GM12878 (cell line): ENCODE data around the gene SLC2A8. TPM values are rescaled to one million over a fixed set of nuclear protein-coding genes. Genes with fewer than 3 reads are reported as not detected.
A peak's percentile ranks its signal among the peaks of the same experiment; 100 is the strongest.

Experiments
- ATAC-seq: fragments of 200-7000 bp; cut with Tn5 transposase; 3 replicates; pipeline ENCODE4 v1.9.1; 2020; ENCODE audit warnings: mild to moderate bottlenecking, moderate library complexity
- BruUV-seq: library from RNA; stranded (reverse); fragments of 400-500 nt; replicated peaks from 2 replicates; lab custom pipeline; 2021; lab: Mats Ljungman, UMichigan
- CTCF ChIA-PET: fragments of 300-600 bp; sonication (Branson Sonifier 250); formaldehyde crosslinking; extraction: SDS; loops from one replicate; lab custom pipeline; 2021; ENCODE audit warnings: inconsistent platforms; lab: Yijun Ruan, JAX
- POLR2A ChIA-PET: fragments of 350-600 bp; formaldehyde crosslinking; extraction: SDS; loops from one replicate; lab custom pipeline; 2021; ENCODE audit warnings: inconsistent platforms; lab: Charles Lee
- RAD21 ChIA-PET: fragments of 300-600 bp; sonication (Branson Sonifier 250); formaldehyde crosslinking; loops from one replicate; lab custom pipeline; 2023; ENCODE audit warnings: antibody characterized with exemption; ENCODE audit not compliant: unreplicated experiment; lab: Charles Lee
- SMC1A ChIA-PET: fragments of 300-600 bp; sonication (Branson Sonifier 250); formaldehyde crosslinking; loops from one replicate; lab custom pipeline; 2023; ENCODE audit not compliant: unreplicated experiment, uncharacterized antibody; lab: Charles Lee
- DNase-seq: peaks from one replicate; pipeline ENCODE4 v3.0.0-alpha.2; 2011; ENCODE audit warnings: low read depth, low spot score
- FAIRE-seq: peaks from 3 replicates; lab custom pipeline; 2011; peaks lifted over from hg19 to GRCh38; lab: Jason Lieb, UNC
- H2AFZ ChIP-seq: 2 replicates; pipeline ENCODE4 v1.6.0; 2011; ENCODE audit warnings: low read depth, low read length, control low read depth; ENCODE audit not compliant: control insufficient read depth
- H3K27ac ChIP-seq: 2 replicates; pipeline ENCODE4 v1.5.1; 2011; ENCODE audit warnings: control low read depth; ENCODE audit not compliant: control insufficient read depth, insufficient read depth
- H3K27me3 ChIP-seq, 2 experiments: replicated peaks in 1 of 2; 2 replicates each; pipeline versions ENCODE4 v1.6.0 to v1.6.1; 2011; ENCODE audit warnings: low read length in 1 of 2; ENCODE audit not compliant: control insufficient read depth in 2 of 2, insufficient read depth in 2 of 2
- H3K36me3 ChIP-seq, 2 experiments: 2 replicates each; pipeline ENCODE4 v1.5.1; 2011; ENCODE audit warnings: low read length in 1 of 2; ENCODE audit not compliant: control insufficient read depth in 2 of 2, insufficient read depth in 2 of 2
- H3K4me1 ChIP-seq: 2 replicates; pipeline ENCODE4 v1.6.1; 2011; ENCODE audit warnings: mild to moderate bottlenecking, low read length, moderate library complexity, mixed read lengths; ENCODE audit not compliant: control insufficient read depth, insufficient read depth
- H3K4me2 ChIP-seq: 2 replicates; pipeline ENCODE4 v1.6.0; 2011; ENCODE audit warnings: control low read depth; ENCODE audit not compliant: control insufficient read depth, insufficient read depth
- H3K4me3 ChIP-seq: fragments of 200-600 bp; sonication (generic); 2 replicates; pipeline ENCODE4 v1.5.1; 2016
- H3K79me2 ChIP-seq: 2 replicates; pipeline ENCODE4 v1.6.0; 2011; ENCODE audit warnings: low read length; ENCODE audit not compliant: control insufficient read depth, insufficient read depth
- H3K9ac ChIP-seq: 2 replicates; pipeline ENCODE4 v1.8.0; 2011; ENCODE audit warnings: low read length, control low read depth, mixed read lengths; ENCODE audit not compliant: control insufficient read depth, insufficient read depth
- H3K9me3 ChIP-seq: replicated peaks from 3 replicates; pipeline ENCODE4 v1.5.1; 2011; ENCODE audit warnings: mild to moderate bottlenecking, low read length; ENCODE audit not compliant: control insufficient read depth, insufficient read depth
- H4K20me1 ChIP-seq: 2 replicates; pipeline ENCODE4 v1.6.0; 2011; ENCODE audit not compliant: control insufficient read depth, insufficient read depth
- BHLHE40 ChIP-seq, 2 experiments: fragments of 450-650 bp in 1 of 2; IDR thresholded peaks; 2 replicates each; pipeline ENCODE4 v1.6.1; 2011 to 2017; ENCODE audit warnings: low read depth in 2 of 2, borderline replicate concordance in 1 of 2, improper control_type of control experiment in 1 of 2, low read length in 1 of 2, mild to moderate bottlenecking in 1 of 2
- EED ChIP-seq: sonication (generic); IDR thresholded peaks from 2 replicates; pipeline ENCODE4 v1.6.1; 2016; ENCODE audit warnings: antibody characterized with exemption, low read depth
- ELK1 ChIP-seq: IDR thresholded peaks from 2 replicates; pipeline ENCODE4 v1.6.1; 2012; ENCODE audit warnings: low read depth, low read length, improper control_type of control experiment
- ESRRA ChIP-seq: IDR thresholded peaks from 2 replicates; pipeline ENCODE4 v1.6.1; 2012; ENCODE audit warnings: mild to moderate bottlenecking, low read length, improper control_type of control experiment
- EZH2 ChIP-seq: IDR thresholded peaks from 2 replicates; pipeline ENCODE4 v1.6.1; 2012; ENCODE audit warnings: low read depth, mild to moderate bottlenecking, control low read depth, inconsistent platforms, low read length, borderline replicate concordance; ENCODE audit not compliant: control insufficient read depth
- GABPA ChIP-seq: IDR thresholded peaks from 2 replicates; pipeline ENCODE4 v1.6.1; 2014; ENCODE audit warnings: antibody characterized with exemption, low read depth, mild to moderate bottlenecking, inconsistent platforms
- IRF5 ChIP-seq: fragments of 450-650 bp; IDR thresholded peaks from 2 replicates; pipeline ENCODE4 v1.6.1; 2017; ENCODE audit warnings: borderline replicate concordance
- NRF1 ChIP-seq: conservative IDR thresholded peaks from 2 replicates; pipeline ENCODE4 v1.6.1; 2011; ENCODE audit warnings: mild to moderate bottlenecking, low read depth, low read length, improper control_type of control experiment
- PML ChIP-seq: IDR thresholded peaks from 2 replicates; pipeline ENCODE4 v1.6.1; 2012; ENCODE audit warnings: low read length, inconsistent platforms
- RBBP5 ChIP-seq: fragments of 200-600 bp; sonication (generic); conservative IDR thresholded peaks from 2 replicates; pipeline ENCODE4 v1.6.1; 2016
- ZNF207 ChIP-seq: fragments of 450-650 bp; IDR thresholded peaks from 2 replicates; pipeline ENCODE4 v1.6.1; 2014; ENCODE audit warnings: antibody characterized with exemption, mild to moderate bottlenecking, borderline replicate concordance
- WGBS: methylation state at CpG from one replicate; pipeline ENCODE4 v1.1.6; 2016; ENCODE audit warnings: low lambda C conversion rate; ENCODE audit not compliant: insufficient replicate concordance, insufficient coverage; ENCODE audit errors: missing lambda C conversion rate; 5-methylcytosine and 5-hydroxymethylcytosine counted together
- in situ Hi-C: fragments of 300-500 bp; cut with MboI; formaldehyde crosslinking; loops from 9 replicates; pipeline ENCODE4 v1.14.3; 2018; ENCODE audit warnings: mixed read lengths
- intact Hi-C: fragments of 100-400 bp; cut with micrococcal nuclease; formaldehyde crosslinking; loops from one replicate; pipeline ENCODE4 v1.14.2; 2022; ENCODE audit not compliant: unreplicated experiment
- polyA plus RNA-seq, 11 experiments: library from polyadenylated mRNA; depleted of rRNA in 4 of 11; unstranded in 6 of 11; stranded (reverse) in 5 of 11; fragments of >200 nt; fragmentation: Nextera tagmentation in 4 of 11; fragmentation: Illumina TruSeq in 1 of 11; extraction: Ambion mirVana in 4 of 11; extraction: Trizol in 1 of 11; gene quantifications; 1 replicate in 1 of 11; 2 replicates in 10 of 11; pipeline versions ENCODE4 v1.2.1 to v1.2.3, GENCODE V29; 2011 to 2016; ENCODE audit warnings: inconsistent platforms in 2 of 11, missing spikeins in 2 of 11, low read depth in 1 of 11
- total RNA-seq, 4 experiments: library from RNA; depleted of rRNA in 3 of 4; stranded (reverse); fragments of >200 nt in 3 of 4; fragmentation: Illumina TruSeq in 1 of 4; extraction: Trizol in 1 of 4; gene quantifications; 2 replicates each; pipeline versions ENCODE4 v1.2.1 to v1.2.3, GENCODE V29; 2013 to 2021
- TF ChIP-seq, protein P1 (sequence below): IDR thresholded peaks from 2 replicates; pipeline ENCODE4 v1.6.1; 2011; ENCODE audit warnings: low read depth, low read length, improper control_type of control experiment, borderline replicate concordance
- TF ChIP-seq, protein P2 (sequence below): fragments of 150-350 bp; IDR thresholded peaks from 2 replicates; pipeline ENCODE4 v1.6.1; 2014; ENCODE audit warnings: mild to moderate bottlenecking, low read depth, low read length

SLC2A8 gene
- total and polyA plus RNA-seq, 10 of the 15 experiments (the other 5 are each of a cell fraction or from before 2014, with no cell fraction given), result 0.31 to 22.7 (median 10.0) TPM

- ChIA-PET CTCF (interaction anchor here (0.8 to 1.8 kb wide), 4 partner anchors 33 to 207 kb away, joined by 3 to 6 read pairs (median 4); no protein-coding TSS in a partner anchor), RAD21 (interaction anchor here (1.2 kb wide), 1 partner anchor 26 kb away, joined by 3 read pairs; no protein-coding TSS in a partner anchor), SMC1A (interaction anchor here (1.2 to 2.0 kb wide), 4 partner anchors 25 to 482 kb away, joined by 3 to 4 read pairs (median 4); partner anchors contain the start of gene SLC2A8), POLR2A (interaction anchor here (1.2 to 2.8 kb wide), 2 partner anchors 25 to 29 kb away, joined by 5 to 26 read pairs; partner anchors contain the start of genes LRSAM1, RPL12 and SLC2A8)
- no peak overlapping the region for H3K27ac ChIP-seq
- FAIRE-seq (no peak), ATAC-seq (no peak), DNase-seq (no peak)
- 0 out of 2 replicates have a peak overlapping the region, but pooled peaks have one; percentile 90 for H3K4me3 ChIP-seq
- intact Hi-C loops, result loop anchor here (5.0 to 10.0 kb wide), 2 partner anchors 110 to 477 kb away; no protein-coding TSS in a partner anchor
- no peaks in the 10 kb centered on the region for H3K9me3 ChIP-seq
- in situ Hi-C loops, result no loop called here
- BruUV-seq, result no TSS peak
- H3K27me3 ChIP-seq, result no peaks in the 10 kb centered on the region
- H4K20me1 ChIP-seq, result no peaks in the 10 kb centered on the region
- H3K4me1 ChIP-seq, result peaks cover 13% of the 10 kb centered on the region
- TF ChIP-seq BHLHE40 (IDR thresholded peaks at IDR 0.05; ENCODE audit: borderline replicate concordance in 1 of 2, low read depth in 2 of 2, low read length in 1 of 2) (no peak), EZH2 (no peak), ESRRA (no peak), GABPA (no peak), ELK1 (no peak), ZNF207 (no peak), PML (no peak), EED (no peak), NRF1 (no peak), RBBP5 (no peak), IRF5 (no peak)
- TF ChIP-seq, protein P1, sequence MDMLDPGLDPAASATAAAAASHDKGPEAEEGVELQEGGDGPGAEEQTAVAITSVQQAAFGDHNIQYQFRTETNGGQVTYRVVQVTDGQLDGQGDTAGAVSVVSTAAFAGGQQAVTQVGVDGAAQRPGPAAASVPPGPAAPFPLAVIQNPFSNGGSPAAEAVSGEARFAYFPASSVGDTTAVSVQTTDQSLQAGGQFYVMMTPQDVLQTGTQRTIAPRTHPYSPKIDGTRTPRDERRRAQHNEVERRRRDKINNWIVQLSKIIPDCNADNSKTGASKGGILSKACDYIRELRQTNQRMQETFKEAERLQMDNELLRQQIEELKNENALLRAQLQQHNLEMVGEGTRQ, result no peak
- TF ChIP-seq, protein P2, sequence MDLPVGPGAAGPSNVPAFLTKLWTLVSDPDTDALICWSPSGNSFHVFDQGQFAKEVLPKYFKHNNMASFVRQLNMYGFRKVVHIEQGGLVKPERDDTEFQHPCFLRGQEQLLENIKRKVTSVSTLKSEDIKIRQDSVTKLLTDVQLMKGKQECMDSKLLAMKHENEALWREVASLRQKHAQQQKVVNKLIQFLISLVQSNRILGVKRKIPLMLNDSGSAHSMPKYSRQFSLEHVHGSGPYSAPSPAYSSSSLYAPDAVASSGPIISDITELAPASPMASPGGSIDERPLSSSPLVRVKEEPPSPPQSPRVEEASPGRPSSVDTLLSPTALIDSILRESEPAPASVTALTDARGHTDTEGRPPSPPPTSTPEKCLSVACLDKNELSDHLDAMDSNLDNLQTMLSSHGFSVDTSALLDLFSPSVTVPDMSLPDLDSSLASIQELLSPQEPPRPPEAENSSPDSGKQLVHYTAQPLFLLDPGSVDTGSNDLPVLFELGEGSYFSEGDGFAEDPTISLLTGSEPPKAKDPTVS, result no peak
- no peak overlapping the region for H2AFZ ChIP-seq
- peaks cover 42% of the 10 kb centered on the region for H3K79me2 ChIP-seq
- 96% methylated on average over 10 of the region's 10 CpGs for WGBS
- H3K4me2 ChIP-seq, result peak overlapping the region; percentile 92
- peak overlapping the region; percentile 99; the same call in 1 of the 2 replicates for H3K9ac ChIP-seq
- H3K36me3 ChIP-seq, result no peaks in the 10 kb centered on the region
Observed at GRCh38 chr9:127422133-127422782, 25.3 kb downstream of the SLC2A8 start.
